ENCODE measurements around the gene SMC2. TPM values are rescaled to one million over a fixed set of nuclear protein-coding genes. Genes with fewer than 3 reads are reported as not detected.

The SMC2 gene
- total RNA-seq, result 24.4 TPM

DNA sequence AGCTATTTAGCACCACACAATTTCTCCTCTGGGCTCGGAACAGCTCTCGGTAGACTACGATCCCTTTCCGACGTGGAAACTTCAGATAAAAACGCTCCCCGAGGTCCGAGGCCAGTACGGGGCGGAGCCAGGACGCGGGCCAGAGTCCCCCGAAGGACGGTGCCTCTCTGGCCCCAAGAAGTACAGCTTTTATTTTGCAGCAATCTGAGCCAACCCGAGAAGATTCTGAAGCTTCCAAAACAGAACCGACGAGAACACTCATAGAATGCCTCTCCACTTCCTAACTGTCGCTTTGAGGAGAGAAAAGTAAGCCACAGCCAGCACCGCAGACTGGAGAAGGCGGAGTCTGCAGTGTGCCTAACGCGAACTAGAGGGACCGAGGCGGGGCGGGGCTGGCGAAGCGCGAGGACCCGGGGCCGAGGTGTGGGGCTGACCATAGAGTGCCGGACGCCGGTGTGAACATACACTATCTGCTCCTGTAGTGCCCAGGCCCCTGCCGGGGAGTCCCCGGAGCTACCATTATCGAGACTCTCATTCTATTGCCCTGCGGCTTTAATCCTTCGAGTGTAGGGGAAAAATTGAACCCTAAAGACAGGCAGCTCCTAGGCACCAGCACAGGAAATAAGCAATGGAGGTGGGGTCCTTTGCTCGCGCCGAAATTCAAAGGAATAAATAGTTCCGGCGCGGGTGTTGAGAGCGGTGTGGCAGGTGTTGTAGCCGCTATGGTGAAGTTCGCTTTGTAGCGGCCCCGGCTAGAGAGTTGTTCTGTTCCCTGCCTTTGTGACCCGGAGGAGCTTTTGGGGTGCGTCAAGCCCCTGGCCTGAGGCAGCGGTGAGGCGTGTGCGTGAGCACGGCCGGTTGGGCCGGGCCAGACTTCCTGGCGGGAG is at the start of gene SMC2:
TSS of gene SMC2 (plus strand) at position 663 of the 887 bp plus-strand sequence. CDS start 1,076 bp downstream, outside the sequence.

